PC-9 (cell line): ENCODE data around the gene NDUFA12.

Source experiments
- CTCF ChIP-seq: fragments of 200-600 bp; sonication (generic); conservative IDR thresholded peaks from 2 replicates; pipeline ENCODE4 v1.6.1; 2017; ENCODE audit warnings: mixed run types, antibody characterized with exemption, mild to moderate bottlenecking, moderate library complexity
- EZH2 ChIP-seq: fragments of 200-600 bp; sonication (generic); IDR thresholded peaks from 2 replicates; pipeline ENCODE4 v1.8.0; 2017; ENCODE audit warnings: antibody characterized with exemption, low read depth

- TF ChIP-seq CTCF = no peak
- TF ChIP-seq EZH2 = no peak
Observed at GRCh38 chr12:94942663-94943062, 60.8 kb downstream of the NDUFA12 start.
